ENCODE data around the gene GLMN. TPM values are rescaled to one million over a fixed set of nuclear protein-coding genes. Genes with fewer than 3 reads are reported as not detected.

Gene GLMN
- total and polyA plus RNA-seq, 2 experiments from 2014 or later = 10.0 to 16.5 TPM

GRCh38 chr1:92240034-92240433, 58.8 kb downstream of the GLMN start:
- no peaks in the 10 kb centered on the region for H4K20me1 ChIP-seq (ENCODE audit: insufficient read depth, poor library complexity, severe bottlenecking)
- no peaks in the 10 kb centered on the region for H3K9me2 ChIP-seq (replicated peaks; ENCODE audit: insufficient read depth)
- H3K36me3 ChIP-seq (replicated peaks; ENCODE audit: insufficient read depth, low read depth) = no peaks in the 10 kb centered on the region
- H3K4me3 ChIP-seq = no peak overlapping the region
- WGBS (ENCODE audit: low lambda C conversion rate, missing lambda C conversion rate) = 60% methylated on average over 2 of the region's 2 CpGs
- no peaks in the 10 kb centered on the region for H3K79me2 ChIP-seq
- H2AFZ ChIP-seq = no peak overlapping the region
- DNase-seq (ENCODE audit: low spot score) = no peak
- no peak for TF ChIP-seq EZH2 (IDR thresholded peaks at IDR 0.05; ENCODE audit: borderline replicate concordance)
- no peak for TF ChIP-seq CTCF (IDR thresholded peaks at IDR 0.05; ENCODE audit: poor library complexity)
- TF ChIP-seq EZH2phosphoT487 (IDR thresholded peaks at IDR 0.05; ENCODE audit: low read depth, severe bottlenecking, unreplicated experiment) = no peak
- H3K4me2 ChIP-seq = no peak overlapping the region
- no peaks in the 10 kb centered on the region for H3K4me1 ChIP-seq (ENCODE audit: insufficient read depth)
- H3K9me3 ChIP-seq (ENCODE audit: low read depth) = no peaks in the 10 kb centered on the region
- H3K27ac ChIP-seq = no peak overlapping the region
- no peaks in the 10 kb centered on the region for H3K27me3 ChIP-seq

DNA sequence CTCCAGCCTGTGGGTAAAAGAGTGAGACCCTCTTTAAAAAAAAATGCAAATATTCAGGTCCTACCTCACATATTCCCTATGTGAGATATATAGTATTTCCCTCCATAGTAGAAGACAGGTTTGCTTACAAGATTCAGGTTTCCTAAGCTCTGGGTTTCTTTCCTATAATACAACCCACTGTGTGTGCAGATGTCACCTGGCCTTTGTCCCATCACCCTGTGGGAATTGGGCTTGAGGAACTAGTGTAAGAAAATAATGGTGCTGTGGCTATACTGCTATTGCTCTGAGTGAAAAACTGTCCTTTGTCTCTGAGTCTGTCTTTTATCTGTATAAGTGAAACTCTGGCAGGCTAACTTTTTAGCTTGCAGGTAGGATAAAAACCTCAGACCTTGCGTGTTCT, 68.1 kb downstream of the GLMN start:
- Histone ChIP-seq H3K27me3 (no peaks in the 10 kb centered on the region), H3K27ac (no peak overlapping the region), H4K20me1 (ENCODE audit: insufficient read depth, poor library complexity, severe bottlenecking) (no peaks in the 10 kb centered on the region), H3K79me2 (no peaks in the 10 kb centered on the region), H3K9me2 (replicated peaks; ENCODE audit: insufficient read depth) (no peaks in the 10 kb centered on the region), H3K4me2 (no peak overlapping the region), H3K9me3 (ENCODE audit: low read depth) (no peaks in the 10 kb centered on the region), H2AFZ (no peak overlapping the region), H3K4me1 (ENCODE audit: insufficient read depth) (no peaks in the 10 kb centered on the region), H3K36me3 (replicated peaks; ENCODE audit: insufficient read depth, low read depth) (no peaks in the 10 kb centered on the region), H3K4me3 (no peak overlapping the region)
- no peak for DNase-seq (ENCODE audit: low spot score)
- no peak for TF ChIP-seq CTCF (IDR thresholded peaks at IDR 0.05; ENCODE audit: poor library complexity)
- no peak for TF ChIP-seq EZH2phosphoT487 (IDR thresholded peaks at IDR 0.05; ENCODE audit: low read depth, severe bottlenecking, unreplicated experiment)
- TF ChIP-seq EZH2 (IDR thresholded peaks at IDR 0.05; ENCODE audit: borderline replicate concordance) = no peak
- 87% methylated on average over 1 of the region's 1 CpG for WGBS (ENCODE audit: low lambda C conversion rate, missing lambda C conversion rate)

- 49% methylated on average over 3 of the region's 3 CpGs for WGBS (ENCODE audit: low lambda C conversion rate, missing lambda C conversion rate)
- no peak overlapping the region for H3K4me3 ChIP-seq
- no peak overlapping the region for H3K4me2 ChIP-seq
- H3K79me2 ChIP-seq = no peaks in the 10 kb centered on the region
- H3K36me3 ChIP-seq (replicated peaks; ENCODE audit: insufficient read depth, low read depth) = no peaks in the 10 kb centered on the region
- TF ChIP-seq EZH2 (IDR thresholded peaks at IDR 0.05; ENCODE audit: borderline replicate concordance) (no peak), CTCF (IDR thresholded peaks at IDR 0.05; ENCODE audit: poor library complexity) (no peak), EZH2phosphoT487 (IDR thresholded peaks at IDR 0.05; ENCODE audit: low read depth, severe bottlenecking, unreplicated experiment) (no peak)
- no peaks in the 10 kb centered on the region for H3K9me2 ChIP-seq (replicated peaks; ENCODE audit: insufficient read depth)
- no peak overlapping the region for H3K27ac ChIP-seq
- H3K4me1 ChIP-seq (ENCODE audit: insufficient read depth) = no peaks in the 10 kb centered on the region
- no peak overlapping the region for H2AFZ ChIP-seq
- DNase-seq (ENCODE audit: low spot score) = no peak
- no peaks in the 10 kb centered on the region for H3K9me3 ChIP-seq (ENCODE audit: low read depth)
- no peaks in the 10 kb centered on the region for H4K20me1 ChIP-seq (ENCODE audit: insufficient read depth, poor library complexity, severe bottlenecking)
- H3K27me3 ChIP-seq = no peaks in the 10 kb centered on the region
Observed at GRCh38 chr1:92228401-92228800, 70.4 kb downstream of the GLMN start.

DNA sequence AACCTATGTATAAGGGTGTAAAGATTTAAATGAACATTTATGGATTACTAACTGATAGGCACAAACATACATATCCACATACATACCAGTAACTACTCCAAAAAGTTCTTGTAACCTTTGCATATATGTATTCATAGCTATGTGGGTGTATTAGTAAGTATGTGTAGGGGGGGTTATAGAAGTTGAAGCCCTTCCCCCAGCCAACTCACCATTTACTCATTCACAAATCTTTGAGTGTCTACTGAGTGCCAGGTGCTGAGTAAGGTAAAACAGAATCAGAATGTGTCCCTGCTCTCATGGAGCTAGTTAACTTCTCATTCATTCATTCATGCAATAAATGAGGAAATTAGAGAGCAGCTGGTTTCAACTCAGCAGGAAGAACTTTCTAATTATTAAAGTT, 79.8 kb downstream of the GLMN start:
- Histone ChIP-seq H3K27me3 (no peaks in the 10 kb centered on the region), H3K9me3 (ENCODE audit: low read depth) (no peaks in the 10 kb centered on the region), H3K36me3 (replicated peaks; ENCODE audit: insufficient read depth, low read depth) (no peaks in the 10 kb centered on the region), H2AFZ (no peak overlapping the region), H3K4me2 (no peak overlapping the region), H4K20me1 (ENCODE audit: insufficient read depth, poor library complexity, severe bottlenecking) (no peaks in the 10 kb centered on the region), H3K27ac (no peak overlapping the region), H3K4me1 (ENCODE audit: insufficient read depth) (no peaks in the 10 kb centered on the region), H3K4me3 (no peak overlapping the region), H3K79me2 (no peaks in the 10 kb centered on the region), H3K9me2 (replicated peaks; ENCODE audit: insufficient read depth) (no peaks in the 10 kb centered on the region)
- no peak for DNase-seq (ENCODE audit: low spot score)
- TF ChIP-seq CTCF (IDR thresholded peaks at IDR 0.05; ENCODE audit: poor library complexity) = no peak
- no peak for TF ChIP-seq EZH2phosphoT487 (IDR thresholded peaks at IDR 0.05; ENCODE audit: low read depth, severe bottlenecking, unreplicated experiment)
- TF ChIP-seq EZH2 (IDR thresholded peaks at IDR 0.05; ENCODE audit: borderline replicate concordance) = no peak

All from hepatocyte (in vitro differentiated cells).